Ascending aorta (tissue), 2 donors: ENCODE results near the gene TENT5C. TPM values are rescaled to one million over a fixed set of nuclear protein-coding genes. Genes with fewer than 3 reads are reported as not detected.
A peak's percentile ranks its signal among the peaks of the same experiment; 100 is the strongest.

Experiments used
- DNase-seq, 2 donors: peaks; one replicate each; pipeline ENCODE4 v3.0.0-alpha.2; 2019; ENCODE audit warnings: low spot score in 2 of 2
- H3K27ac ChIP-seq, 2 donors: fragments of 200-600 bp; sonication (generic); one replicate each; pipeline ENCODE4 v1.5.1; 2016 to 2017; ENCODE audit warnings: mild to moderate bottlenecking in 1 of 2
- H3K27me3 ChIP-seq: fragments of 200-600 bp; sonication (generic); one replicate; pipeline ENCODE4 v1.5.1; 2017
- H3K36me3 ChIP-seq, 2 donors: fragments of 200-600 bp; sonication (generic); one replicate each; pipeline ENCODE4 v1.5.1; 2016
- H3K4me1 ChIP-seq, 2 donors: fragments of 200-600 bp; sonication (generic); one replicate each; pipeline ENCODE4 v1.5.1; 2016 to 2017; ENCODE audit warnings: mild to moderate bottlenecking in 1 of 2
- H3K4me3 ChIP-seq, 2 donors: fragments of 200-600 bp; sonication (generic); one replicate each; pipeline ENCODE4 v1.5.1; 2016 to 2017; ENCODE audit warnings: mild to moderate bottlenecking in 1 of 2
- H3K9me3 ChIP-seq, 2 donors: fragments of 200-600 bp; sonication (generic); one replicate each; pipeline ENCODE4 v1.5.1; 2016
- CTCF ChIP-seq, 3 experiments: fragments of 200-600 bp in 2 of 3; fragments of 450-650 bp in 1 of 3; sonication (generic) in 2 of 3; IDR thresholded peaks; one replicate each; pipeline ENCODE4 v1.5.1; 2016 to 2019; ENCODE audit warnings: antibody characterized with exemption in 3 of 3, mild to moderate bottlenecking in 1 of 3, moderate library complexity in 1 of 3
- intact Hi-C: fragments of 100-400 bp; cut with DNase I; formaldehyde crosslinking; loops from one replicate; pipeline ENCODE4 v1.15.1; 2023
- total RNA-seq: library from RNA; depleted of rRNA; stranded (reverse); fragments of >200 nt; gene quantifications from one replicate; pipeline ENCODE4 v1.1.0, GENCODE V29; 2016

The TENT5C gene
- total RNA-seq, 1 donor from 2014 or later: 0.32 TPM

GRCh38 chr1:117622726-117623125 is 16.9 kb downstream of the TENT5C start:
- peak in 1 of 2 donors; percentile 60 for DNase-seq
- Histone ChIP-seq H3K9me3 (no peaks in the 10 kb centered on the region), H3K27me3 (no peaks in the 10 kb centered on the region), H3K4me1 (no peaks in the 10 kb centered on the region), H3K27ac (no peak overlapping the region), H3K4me3 (no peak overlapping the region), H3K36me3 (peaks cover 9 to 12% of the 10 kb centered on the region in 2 donors)
- TF ChIP-seq CTCF (IDR thresholded peaks at IDR 0.05): no peak
- intact Hi-C loops: no loop called here

GRCh38 chr1:117623141-117623540 is 17.3 kb downstream of the TENT5C start:
- intact Hi-C loops: no loop called here

GRCh38 chr1:117623698-117624097 is 17.9 kb downstream of the TENT5C start:
- intact Hi-C loops: no loop called here
- Histone ChIP-seq H3K27me3 (no peaks in the 10 kb centered on the region), H3K4me3 (no peak overlapping the region), H3K9me3 (no peaks in the 10 kb centered on the region), H3K4me1 (peaks cover 0 to 3% of the 10 kb centered on the region in 2 donors), H3K27ac (no peak overlapping the region), H3K36me3 (peaks cover 9 to 12% of the 10 kb centered on the region in 2 donors)
- DNase-seq: peak in 1 of 2 donors; percentile 33
- no peak for TF ChIP-seq CTCF (IDR thresholded peaks at IDR 0.05)

More at GRCh38 chr1:117623141-117623540, 17.3 kb downstream of the TENT5C start:
- peak in 1 of 2 donors; percentile 19 for DNase-seq
- H3K36me3 ChIP-seq: peaks cover 9 to 12% of the 10 kb centered on the region in 2 donors
- no peak overlapping the region for H3K4me3 ChIP-seq
- peaks cover 0 to 3% of the 10 kb centered on the region in 2 donors for H3K4me1 ChIP-seq
- H3K27me3 ChIP-seq: no peaks in the 10 kb centered on the region
- TF ChIP-seq CTCF (IDR thresholded peaks at IDR 0.05): no peak
- H3K27ac ChIP-seq: no peak overlapping the region
- no peaks in the 10 kb centered on the region for H3K9me3 ChIP-seq

GRCh38 chr1:117627546-117628130 is 21.8 kb downstream of the TENT5C start:
- intact Hi-C loops: no loop called here
- peaks cover 0 to 9% of the 10 kb centered on the region in 2 donors for H3K4me1 ChIP-seq
- peak in 1 of 2 donors; percentile 55 for DNase-seq
- no peaks in the 10 kb centered on the region for H3K27me3 ChIP-seq
- peak overlapping the region in 1 of 2 donors; percentile 12 for H3K27ac ChIP-seq
- H3K4me3 ChIP-seq: no peak overlapping the region
- no peak for TF ChIP-seq CTCF (IDR thresholded peaks at IDR 0.05)
- no peaks in the 10 kb centered on the region for H3K9me3 ChIP-seq
- peaks cover 9 to 11% of the 10 kb centered on the region in 2 donors for H3K36me3 ChIP-seq

- peaks cover 5 to 6% of the 10 kb centered on the region in 2 donors for H3K36me3 ChIP-seq
- intact Hi-C loops: no loop called here
- no peaks in the 10 kb centered on the region for H3K9me3 ChIP-seq
- peak in 1 of 2 donors; percentile 33 for DNase-seq
- H3K27ac ChIP-seq: peak overlapping the region in 1 of 2 donors; percentile 7
- H3K4me1 ChIP-seq: peaks cover 0 to 16% of the 10 kb centered on the region in 2 donors
- TF ChIP-seq CTCF (IDR thresholded peaks at IDR 0.05): no peak
- H3K4me3 ChIP-seq: no peak overlapping the region
- H3K27me3 ChIP-seq: no peaks in the 10 kb centered on the region
These were observed 22.5 kb downstream of the TENT5C start for GRCh38 chr1:117628343-117628742.
